AG04450 (cell line): Measurements from ENCODE around the gene CRYAA. TPM values are rescaled to one million over a fixed set of nuclear protein-coding genes. Genes with fewer than 3 reads are reported as not detected.

Experiments used
- CTCF ChIA-PET: fragments of 300-600, 350-600 bp; formaldehyde crosslinking; extraction: SDS; loops from one replicate; lab custom pipeline; 2022; ENCODE audit warnings: antibody characterized with exemption, inconsistent platforms; lab: Charles Lee
- POLR2A ChIA-PET: fragments of 350-600 bp; formaldehyde crosslinking; extraction: SDS; loops from one replicate; lab custom pipeline; 2021; ENCODE audit warnings: antibody characterized with exemption, inconsistent platforms; lab: Yijun Ruan, JAX
- DNase-seq: peaks from one replicate; pipeline ENCODE4 v3.0.0-alpha.2; 2011; ENCODE audit warnings: low read depth, low spot score
- H3K27ac ChIP-seq: one replicate; pipeline ENCODE4 v1.5.1; 2012; ENCODE audit warnings: low read depth, low read length, control low read depth
- H3K27me3 ChIP-seq: one replicate; pipeline ENCODE4 v1.6.0; 2012; ENCODE audit warnings: low read length; ENCODE audit not compliant: control insufficient read depth, insufficient read depth
- H3K4me3 ChIP-seq: 2 replicates; pipeline ENCODE4 v1.5.1; 2011; ENCODE audit warnings: mild to moderate bottlenecking, low read depth, low read length, control low read depth
- H3K9me3 ChIP-seq: 2 replicates; pipeline ENCODE4 v1.5.1; 2012; ENCODE audit warnings: low read length; ENCODE audit not compliant: control insufficient read depth, insufficient read depth
- polyA plus RNA-seq: library from polyadenylated mRNA; depleted of rRNA; stranded (reverse); fragments of >200 nt; gene quantifications from 2 replicates; pipeline ENCODE4 v1.2.3, GENCODE V29; 2011
- TF ChIP-seq, protein P1 (sequence below): IDR thresholded peaks from 2 replicates; pipeline ENCODE4 v1.5.1; 2011; ENCODE audit warnings: low read depth, low read length, control low read depth, inconsistent platforms

Gene CRYAA
- polyA plus RNA-seq, 1 experiment = not detected

DNA sequence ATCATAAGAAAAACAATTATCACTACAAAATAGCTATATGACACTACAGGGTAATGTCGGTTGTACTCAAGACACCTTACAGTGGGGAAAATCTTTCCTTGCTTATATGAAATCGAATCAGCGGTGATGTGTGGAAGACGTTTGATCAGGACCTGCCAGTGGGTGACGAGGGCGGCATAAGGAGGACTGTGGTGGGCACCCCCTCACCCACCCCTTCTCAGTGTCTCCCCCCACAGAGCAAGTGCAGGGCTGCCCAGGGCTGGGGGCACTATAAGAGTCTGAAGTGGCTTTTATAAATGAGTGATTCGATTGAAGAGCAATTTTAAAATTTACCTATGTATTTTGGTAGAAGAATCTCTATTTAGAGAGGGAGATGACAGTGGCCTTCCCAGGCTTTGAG lies 35.8 kb downstream of the CRYAA start:
- peaks cover 14% of the 10 kb centered on the region for H3K27me3 ChIP-seq
- no peak overlapping the region for H3K27ac ChIP-seq
- peaks cover 7% of the 10 kb centered on the region for H3K9me3 ChIP-seq
- TF ChIP-seq, protein P1, sequence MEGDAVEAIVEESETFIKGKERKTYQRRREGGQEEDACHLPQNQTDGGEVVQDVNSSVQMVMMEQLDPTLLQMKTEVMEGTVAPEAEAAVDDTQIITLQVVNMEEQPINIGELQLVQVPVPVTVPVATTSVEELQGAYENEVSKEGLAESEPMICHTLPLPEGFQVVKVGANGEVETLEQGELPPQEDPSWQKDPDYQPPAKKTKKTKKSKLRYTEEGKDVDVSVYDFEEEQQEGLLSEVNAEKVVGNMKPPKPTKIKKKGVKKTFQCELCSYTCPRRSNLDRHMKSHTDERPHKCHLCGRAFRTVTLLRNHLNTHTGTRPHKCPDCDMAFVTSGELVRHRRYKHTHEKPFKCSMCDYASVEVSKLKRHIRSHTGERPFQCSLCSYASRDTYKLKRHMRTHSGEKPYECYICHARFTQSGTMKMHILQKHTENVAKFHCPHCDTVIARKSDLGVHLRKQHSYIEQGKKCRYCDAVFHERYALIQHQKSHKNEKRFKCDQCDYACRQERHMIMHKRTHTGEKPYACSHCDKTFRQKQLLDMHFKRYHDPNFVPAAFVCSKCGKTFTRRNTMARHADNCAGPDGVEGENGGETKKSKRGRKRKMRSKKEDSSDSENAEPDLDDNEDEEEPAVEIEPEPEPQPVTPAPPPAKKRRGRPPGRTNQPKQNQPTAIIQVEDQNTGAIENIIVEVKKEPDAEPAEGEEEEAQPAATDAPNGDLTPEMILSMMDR = no peak
- no peak for DNase-seq
- ChIA-PET CTCF (no interaction called here), POLR2A (no interaction called here)
- no peak overlapping the region for H3K4me3 ChIP-seq

DNA sequence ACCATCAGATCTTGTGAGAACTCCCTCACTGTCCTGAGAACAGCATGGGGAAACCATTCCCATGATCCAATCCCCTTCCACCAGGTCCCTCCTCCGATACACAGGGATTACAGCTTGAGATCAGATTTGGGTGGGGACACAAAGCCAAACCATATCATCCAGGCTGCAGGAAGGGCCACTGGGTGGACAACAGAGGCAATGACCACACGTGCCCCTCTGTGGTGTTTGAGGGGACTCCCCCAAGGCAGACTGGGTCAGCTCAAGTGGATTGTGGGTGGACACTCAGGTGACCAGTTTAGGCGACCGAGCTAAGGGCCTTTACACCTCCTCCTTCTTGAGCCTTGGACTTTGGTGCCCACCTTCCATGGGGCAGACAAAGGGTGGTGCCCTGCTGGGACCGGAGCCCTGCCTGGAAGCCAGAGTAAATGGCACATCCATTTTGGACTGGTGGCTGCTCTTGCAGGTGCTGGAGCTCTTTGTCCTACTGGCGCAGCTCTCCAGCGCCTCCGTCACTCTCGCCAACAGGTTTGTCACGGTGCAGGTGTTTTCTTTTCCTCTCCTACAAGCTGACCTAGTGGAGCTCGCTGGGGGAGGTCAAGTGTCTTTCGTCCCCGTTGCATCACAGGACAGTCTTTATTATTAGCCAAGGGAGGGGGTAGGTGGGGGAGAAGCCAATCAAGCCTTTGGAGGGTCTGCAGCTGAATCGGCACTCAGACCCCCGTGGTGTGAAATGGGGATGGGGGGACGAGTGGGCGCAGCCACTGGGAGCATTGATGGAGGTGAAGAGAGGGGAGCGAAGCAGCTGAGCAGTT lies 37.6 kb downstream of the CRYAA start:
- POLR2A ChIA-PET = no interaction called here
- Histone ChIP-seq H3K4me3 (no peak overlapping the region), H3K27ac (no peak overlapping the region), H3K27me3 (peaks cover 19% of the 10 kb centered on the region), H3K9me3 (peaks cover 6% of the 10 kb centered on the region)
- CTCF ChIA-PET = no interaction called here
- no peak for DNase-seq
- TF ChIP-seq, protein P1 = no peak

DNA sequence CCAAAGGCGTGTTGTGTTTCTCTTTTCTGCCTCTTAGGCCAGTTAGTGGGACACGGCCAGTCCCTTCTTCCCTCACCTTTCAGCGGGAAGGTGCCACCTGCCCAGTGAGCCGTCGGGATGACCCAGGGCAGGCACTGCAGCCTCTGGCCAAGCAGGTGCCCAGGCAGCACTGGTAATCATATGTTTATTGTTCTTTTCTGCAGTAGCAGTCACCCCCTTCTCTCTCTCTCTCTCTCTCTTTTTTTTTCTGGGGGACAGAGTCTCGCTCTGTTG lies 38.2 kb downstream of the CRYAA start:
- CTCF ChIA-PET = no interaction called here
- peaks cover 19% of the 10 kb centered on the region for H3K27me3 ChIP-seq
- POLR2A ChIA-PET = no interaction called here
- no peak overlapping the region for H3K4me3 ChIP-seq
- DNase-seq = no peak
- TF ChIP-seq, protein P1 = no peak
- no peak overlapping the region for H3K27ac ChIP-seq
- peaks cover 10% of the 10 kb centered on the region for H3K9me3 ChIP-seq

DNA sequence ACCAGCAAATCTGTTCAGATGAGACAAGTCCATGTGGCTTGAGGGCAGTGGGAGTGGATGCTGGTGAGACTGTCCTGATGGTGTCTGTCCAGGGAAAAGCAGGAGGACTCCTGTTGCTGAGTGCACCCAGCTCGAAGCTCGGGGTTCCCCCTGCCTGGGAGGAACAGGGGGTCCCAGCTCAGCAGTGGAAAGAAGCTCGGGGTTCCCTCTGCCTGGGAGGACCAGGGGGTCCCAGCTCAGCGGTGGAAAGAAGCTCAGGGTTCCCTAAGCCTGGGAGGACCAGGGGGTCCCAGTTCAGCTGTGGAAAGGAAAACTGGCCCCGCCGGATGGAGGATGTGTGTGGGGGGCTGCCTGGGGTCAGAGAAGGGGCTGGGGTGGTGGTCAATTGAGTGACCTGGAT lies 39.1 kb downstream of the CRYAA start:
- ChIA-PET CTCF (no interaction called here), POLR2A (no interaction called here)
- no peak overlapping the region for H3K27ac ChIP-seq
- peaks cover 7% of the 10 kb centered on the region; the same call in 1 of the 2 replicates for H3K9me3 ChIP-seq
- no peak overlapping the region for H3K4me3 ChIP-seq
- no peak for DNase-seq
- TF ChIP-seq, protein P1 = no peak
- H3K27me3 ChIP-seq = peaks cover 19% of the 10 kb centered on the region

DNA sequence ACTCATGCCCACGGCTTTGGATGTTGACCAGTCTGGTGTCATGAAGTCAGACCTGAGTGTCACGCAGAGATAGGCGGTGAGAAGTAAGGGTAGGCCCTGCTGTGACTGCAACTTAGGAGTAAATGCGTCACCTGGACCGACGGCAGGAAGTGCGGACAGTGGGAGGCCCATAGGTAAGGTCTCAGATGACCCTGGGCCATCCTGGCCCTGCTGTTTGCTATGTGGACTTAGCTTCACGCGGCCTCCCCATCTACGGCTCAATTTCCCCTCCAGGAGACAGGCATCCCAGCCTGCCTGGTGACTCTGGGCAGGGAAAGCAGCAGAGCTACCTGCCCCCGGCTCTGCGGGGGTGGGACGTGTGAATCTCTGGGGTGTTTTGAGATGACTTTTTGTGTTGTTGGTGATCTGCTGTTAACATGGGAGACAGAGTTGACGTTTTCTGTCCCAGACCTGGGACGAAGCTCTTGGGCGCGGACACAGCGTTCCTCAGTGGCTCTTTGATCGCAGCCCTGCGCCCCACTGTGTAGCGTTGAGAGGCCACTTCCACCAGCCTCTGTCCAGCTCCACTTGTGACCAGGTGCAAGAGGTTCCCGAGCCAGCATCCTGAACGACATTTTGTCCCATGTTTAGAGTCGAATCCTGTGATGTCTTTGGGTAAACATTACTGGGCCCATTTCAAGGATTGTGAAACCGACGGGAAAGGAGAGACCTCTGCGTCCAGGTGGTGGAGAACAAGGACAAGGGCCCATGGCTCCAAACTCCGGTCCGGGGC lies 39.9 kb downstream of the CRYAA start:
- TF ChIP-seq, protein P1 = no peak
- no peak overlapping the region for H3K4me3 ChIP-seq
- peaks cover 7% of the 10 kb centered on the region; the same call in 1 of the 2 replicates for H3K9me3 ChIP-seq
- ChIA-PET CTCF (no interaction called here), POLR2A (no interaction called here)
- H3K27me3 ChIP-seq = peaks cover 14% of the 10 kb centered on the region
- no peak overlapping the region for H3K27ac ChIP-seq
- no peak for DNase-seq
